Measurements from ENCODE around the gene DNAAF5.
"Not testable (repeated sequence)": the region's sequence is repeated elsewhere in the genome, so short reads cannot be mapped to it uniquely, and the experiment has no call there.

Gene DNAAF5

DNA sequence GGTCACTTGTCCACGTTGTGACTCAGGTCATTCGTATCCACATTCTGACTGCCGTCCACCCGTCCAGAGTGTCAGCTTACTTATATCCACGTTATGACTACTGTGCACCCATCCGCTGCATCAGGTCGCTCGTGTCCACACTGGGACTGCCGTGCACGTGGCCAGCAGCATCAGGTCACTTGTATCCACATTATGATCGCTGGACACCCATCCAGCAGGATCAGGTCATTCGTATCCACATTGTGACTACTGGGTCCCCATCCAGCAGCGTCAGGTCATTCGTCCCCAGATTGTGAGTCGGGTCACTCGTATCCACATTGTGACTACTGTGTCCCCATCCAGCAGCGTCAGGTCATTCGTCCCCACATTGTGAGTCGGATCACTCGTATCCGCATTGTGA, 58.5 kb downstream of the DNAAF5 start:
- no peak for DNase-seq

GRCh38 chr7:785416-785815, 58.9 kb downstream of the DNAAF5 start:
- no peak for DNase-seq

DNA sequence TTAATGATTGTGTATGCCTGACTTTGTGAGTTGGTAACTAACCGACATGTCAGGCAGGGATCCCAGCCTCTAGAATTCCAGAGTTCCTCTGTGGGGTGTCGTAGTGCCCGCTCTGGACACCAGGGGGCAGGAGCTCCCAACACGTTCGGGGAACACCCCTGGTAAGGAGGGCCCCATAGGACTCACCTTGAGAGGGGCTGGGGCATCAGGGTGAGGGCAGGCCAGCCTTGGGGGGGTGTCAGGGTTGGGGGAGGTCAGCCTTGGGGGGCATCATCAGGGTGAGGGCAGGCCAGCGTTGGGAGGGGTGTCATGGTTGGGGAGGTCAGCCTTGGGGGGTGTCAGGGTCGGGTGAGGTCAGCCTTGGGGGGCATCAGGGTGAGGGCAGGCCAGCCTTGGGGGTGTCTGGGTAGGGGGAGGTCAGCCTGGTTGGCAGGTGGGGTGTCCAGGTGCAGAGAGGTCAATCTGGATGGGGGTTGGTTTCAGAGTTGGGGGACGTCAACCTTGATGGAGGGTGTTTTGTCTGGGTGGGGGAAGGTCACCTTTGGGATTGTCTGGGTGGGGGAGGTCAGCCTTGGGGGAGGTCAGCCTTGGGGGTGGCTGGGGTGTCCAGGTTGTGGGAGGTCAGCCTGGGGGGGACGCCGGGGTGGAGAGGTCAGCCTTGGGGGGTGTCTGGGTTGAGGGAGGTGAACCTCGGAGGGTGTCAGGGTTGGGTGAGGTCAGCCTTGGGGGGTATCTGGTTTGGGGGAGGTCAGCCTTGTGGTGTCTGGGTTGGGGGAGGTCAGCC, 60.2 kb downstream of the DNAAF5 start:
- peak; percentile 79 for DNase-seq

GRCh38 chr7:787332-788240, 61.1 kb downstream of the DNAAF5 start:
- no peak for DNase-seq

DNA sequence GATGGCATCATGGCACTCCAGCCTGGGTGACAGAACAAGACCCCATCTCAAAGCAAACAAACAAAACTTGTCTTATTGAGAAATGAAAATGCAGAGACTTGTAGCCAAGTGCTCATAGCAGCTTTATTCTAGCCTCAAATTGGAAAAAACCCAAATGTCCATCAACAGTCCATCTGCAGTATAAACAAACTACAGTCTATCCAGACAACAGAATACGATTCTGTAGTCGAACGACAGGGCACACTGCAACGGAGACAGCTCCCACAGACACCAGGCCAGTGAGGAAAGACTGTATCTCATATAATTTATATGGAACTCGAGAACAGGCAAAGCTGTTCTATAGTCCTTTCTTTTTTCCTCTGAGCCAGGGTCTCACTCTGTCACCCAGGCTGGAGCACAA, 65.0 kb downstream of the DNAAF5 start:
- no peak for DNase-seq

GRCh38 chr7:794207-794606, 67.7 kb downstream of the DNAAF5 start:
- no peak for DNase-seq

GRCh38 chr7:794671-795329, 68.3 kb downstream of the DNAAF5 start:
- no peak for DNase-seq

GRCh38 chr7:796434-797169, 70.1 kb downstream of the DNAAF5 start:
- DNase-seq: not testable (repeated sequence)

DNA sequence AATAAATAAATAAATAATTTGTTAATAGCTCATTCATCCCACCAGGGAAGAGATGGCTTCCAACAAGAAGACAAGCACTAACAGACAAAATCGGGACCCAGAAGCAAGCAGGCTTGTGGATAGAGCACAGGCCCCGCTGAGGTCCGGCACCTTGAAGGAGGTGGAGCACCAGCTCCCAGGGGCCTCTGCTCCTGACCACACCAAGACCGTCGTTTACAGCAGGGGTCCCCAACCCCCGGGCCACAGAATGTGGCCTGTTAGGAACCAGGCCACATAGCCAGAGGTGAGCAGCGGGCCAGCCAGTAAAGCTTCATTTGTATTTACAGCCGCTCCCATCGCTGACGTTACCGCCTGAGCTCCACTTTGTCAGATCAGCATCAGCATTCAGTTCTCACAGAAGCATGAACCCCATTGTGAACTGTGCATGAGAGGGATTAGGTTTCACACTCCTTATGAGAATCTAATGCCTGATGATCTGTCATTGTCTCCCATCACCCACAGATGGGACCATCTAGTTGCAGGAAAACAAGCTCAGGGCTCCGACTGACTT, 72.5 kb downstream of the DNAAF5 start:
- DNase-seq: no peak

GRCh38 chr7:800692-801091, 74.2 kb downstream of the DNAAF5 start:
- DNase-seq: no peak

DNA sequence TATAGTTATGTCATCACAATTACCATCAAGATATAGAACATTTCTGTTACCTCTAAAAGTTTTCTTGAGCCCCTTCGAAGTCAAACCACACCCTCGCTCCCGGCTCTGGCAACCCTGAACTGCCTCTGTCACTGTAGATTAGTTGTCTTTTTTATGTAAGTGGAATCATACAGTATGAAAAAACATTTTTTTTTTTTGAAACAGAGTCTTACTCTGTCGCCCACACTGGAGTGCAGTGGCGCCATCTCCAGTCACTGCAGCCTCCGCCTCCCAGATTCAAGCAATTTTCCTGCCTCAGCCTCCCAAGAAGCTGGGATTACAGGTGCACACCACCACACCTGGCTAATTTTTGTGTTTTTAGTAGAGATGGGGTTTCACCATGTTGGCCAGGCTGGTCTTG, 74.9 kb downstream of the DNAAF5 start:
- not testable (repeated sequence) for DNase-seq

DNA sequence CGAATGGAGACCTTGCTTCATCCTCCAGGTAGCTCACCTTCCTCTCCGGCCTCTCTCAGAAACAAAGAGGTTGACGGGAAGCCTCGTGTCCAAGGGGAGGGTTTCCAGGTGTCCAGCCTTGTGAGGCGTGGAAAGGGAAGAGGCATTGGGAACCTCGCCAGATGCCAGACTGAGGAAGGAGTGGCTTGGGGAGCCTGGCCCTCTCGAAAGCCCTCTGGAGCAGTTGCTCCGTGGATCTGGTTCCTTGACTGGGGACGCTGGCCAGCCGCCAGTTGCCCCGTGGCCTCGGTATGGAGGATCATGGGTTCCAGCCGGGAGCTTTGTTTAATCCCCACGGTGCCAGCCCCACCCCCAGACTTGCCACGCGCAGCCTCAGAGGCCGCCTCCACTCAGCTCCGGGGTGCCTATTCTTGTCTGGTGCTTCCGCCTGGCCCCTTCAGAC, 75.5 kb downstream of the DNAAF5 start:
- no peak for DNase-seq

- no peak for DNase-seq
Observed at GRCh38 chr7:802500-803242, 76.2 kb downstream of the DNAAF5 start.

DNA sequence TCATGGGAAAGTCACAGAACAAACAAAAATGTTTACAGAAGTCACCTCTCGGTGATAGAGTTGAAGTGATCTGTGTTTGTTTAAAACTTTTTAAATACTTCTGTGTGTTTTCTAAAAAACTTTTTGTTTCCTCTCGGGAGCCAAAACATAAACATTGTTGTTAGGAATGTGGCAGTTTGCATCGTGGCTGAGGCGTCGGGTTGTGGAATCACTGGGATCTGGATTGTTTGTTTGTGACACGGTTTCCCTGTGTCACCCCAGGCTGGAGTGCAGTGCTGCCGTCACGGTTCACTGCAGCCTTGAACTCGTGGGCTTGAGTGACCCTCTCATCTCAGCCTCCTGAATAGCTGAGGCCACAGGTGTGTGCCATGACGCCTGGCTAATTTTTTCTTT, 76.7 kb downstream of the DNAAF5 start:
- no peak for DNase-seq

DNA sequence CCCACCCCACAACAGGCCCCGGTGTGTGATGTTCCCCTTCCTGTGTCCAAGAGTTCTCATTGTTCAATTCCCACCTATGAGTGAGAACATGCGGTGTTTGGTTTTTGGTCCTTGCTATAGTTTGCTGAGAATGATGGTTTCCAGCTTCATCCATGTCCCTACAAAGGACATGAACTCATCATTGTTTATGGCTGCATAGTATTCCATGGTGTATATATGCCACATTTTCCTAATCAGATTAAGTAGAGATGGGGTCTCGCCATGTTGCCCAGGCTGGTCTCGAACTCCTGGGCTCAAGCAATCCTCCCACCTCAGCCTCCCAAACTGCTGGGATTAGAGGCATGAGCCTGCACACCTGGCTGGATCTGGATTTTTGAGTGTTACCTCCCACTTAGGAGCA, 77.3 kb downstream of the DNAAF5 start:
- not testable (repeated sequence) for DNase-seq

DNA sequence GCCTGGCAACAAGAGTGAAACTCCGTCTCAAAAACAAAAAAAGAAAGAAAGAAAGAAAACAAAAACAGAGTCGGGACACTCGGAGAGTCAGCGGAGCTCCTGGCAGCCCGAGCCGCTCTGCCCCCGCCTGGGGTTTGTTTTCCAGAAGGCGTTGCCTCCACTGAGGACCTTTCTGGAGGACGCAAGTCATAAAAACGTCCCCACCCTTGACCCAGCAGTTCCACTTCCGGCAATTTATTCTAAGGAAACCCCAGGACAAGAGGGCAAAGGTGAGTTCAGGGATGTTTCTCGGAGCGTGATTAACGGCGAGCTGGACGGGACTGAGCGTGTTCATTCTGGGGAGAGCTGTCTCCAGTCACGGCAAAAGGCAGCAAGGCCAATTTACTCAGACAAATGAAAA, 78.8 kb downstream of the DNAAF5 start:
- no peak for DNase-seq

- DNase-seq: peak; percentile 55
Observed at GRCh38 chr7:815284-816216, 89.1 kb downstream of the DNAAF5 start.

DNA sequence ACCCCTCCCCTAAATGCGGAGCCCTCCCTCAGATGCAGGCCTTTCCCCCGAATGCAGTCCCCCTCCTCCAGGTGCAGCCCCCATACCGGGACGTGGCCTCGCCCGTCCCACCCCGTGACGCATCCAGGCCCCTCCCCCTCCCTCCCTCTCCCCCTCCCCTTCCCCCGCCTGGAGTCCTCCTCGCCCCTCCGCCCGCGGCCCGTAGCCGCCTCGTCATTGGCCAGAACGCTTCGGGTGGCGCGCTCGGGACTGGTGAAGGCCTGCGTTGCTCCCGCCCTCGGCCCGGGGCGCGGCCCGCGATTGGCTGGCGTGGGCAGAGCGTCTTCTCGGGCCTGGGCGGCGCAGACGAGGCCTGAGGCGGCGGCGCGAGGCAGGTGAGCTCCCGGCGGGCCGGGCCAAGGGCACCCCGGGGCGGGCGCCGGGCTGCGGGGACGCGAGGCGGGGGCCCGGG, 89.8 kb downstream of the DNAAF5 start:
- DNase-seq: peak; percentile 98

- DNase-seq: peak; percentile 75
Observed at GRCh38 chr7:816751-817671, 90.5 kb downstream of the DNAAF5 start.

Data from stimulated activated CD4-positive, alpha-beta T cell treated with anti-CD3 and anti-CD28 coated beads, Interleukin-15, amount 100 ng/mL, for 24 hours (primary cell).